ENCODE measurements around the gene IL5RA.
A peak's percentile ranks its signal among the peaks of the same experiment; 100 is the strongest.

The IL5RA gene

GRCh38 chr3:3110299-3110630 is at the start of gene IL5RA:
IL5RA (minus strand) TSS chr3:3110374; CDS start chr3:3104984, 5,390 bp downstream.
- DNase-seq (ENCODE audit: low read depth): no peak

- no peak for DNase-seq (ENCODE audit: low read depth)
These were observed 47.3 kb upstream of the IL5RA start for GRCh38 chr3:3157484-3157883.

GRCh38 chr3:3154879-3155610 is 44.9 kb upstream of the IL5RA start:
- no peak for DNase-seq (ENCODE audit: low read depth)

GRCh38 chr3:3151513-3151912 is 41.3 kb upstream of the IL5RA start:
- no peak for DNase-seq (ENCODE audit: low read depth)

GRCh38 chr3:3149560-3149959 is 39.4 kb upstream of the IL5RA start:
- no peak for DNase-seq (ENCODE audit: low read depth)

- no peak for DNase-seq (ENCODE audit: low read depth)
These were observed 35.7 kb upstream of the IL5RA start for GRCh38 chr3:3145831-3146230.

GRCh38 chr3:3141939-3142338 is 31.8 kb upstream of the IL5RA start:
- no peak for DNase-seq (ENCODE audit: low read depth)

GRCh38 chr3:3137526-3137925 is 27.4 kb upstream of the IL5RA start:
- DNase-seq (ENCODE audit: low read depth): no peak

- no peak for DNase-seq (ENCODE audit: low read depth)
These were observed 24.7 kb upstream of the IL5RA start for GRCh38 chr3:3134750-3135448.

GRCh38 chr3:3133500-3133899 is 23.3 kb upstream of the IL5RA start:
- DNase-seq (ENCODE audit: low read depth): no peak

GRCh38 chr3:3129579-3129978 is 19.4 kb upstream of the IL5RA start:
- DNase-seq (ENCODE audit: low read depth): no peak

- DNase-seq (ENCODE audit: low read depth): no peak
These were observed 17.3 kb upstream of the IL5RA start for GRCh38 chr3:3127432-3128010.

GRCh38 chr3:3126477-3127431 is 16.6 kb upstream of the IL5RA start, which contains the start of gene TRNT1:
TRNT1 (plus strand) TSS chr3:3126940; CDS start chr3:3129041, 2,101 bp downstream.
- DNase-seq (ENCODE audit: low read depth): peak; percentile 87

- no peak for DNase-seq (ENCODE audit: low read depth)
These were observed 15.8 kb upstream of the IL5RA start for GRCh38 chr3:3125977-3126376.

GRCh38 chr3:3119393-3119851 is 9.2 kb upstream of the IL5RA start:
- DNase-seq (ENCODE audit: low read depth): no peak

- DNase-seq (ENCODE audit: low read depth): no peak
These were observed 7.5 kb upstream of the IL5RA start for GRCh38 chr3:3117651-3118050.

- DNase-seq (ENCODE audit: low read depth): no peak
These were observed 3.0 kb upstream of the IL5RA start for GRCh38 chr3:3113042-3113709.

GRCh38 chr3:3110749-3111361 is 681 bp upstream of the IL5RA start:
- no peak for DNase-seq (ENCODE audit: low read depth)

- DNase-seq (ENCODE audit: low read depth): no peak
These were observed 521 bp downstream of the IL5RA start for GRCh38 chr3:3109407-3110298.

GRCh38 chr3:3107858-3108257 is 2.3 kb downstream of the IL5RA start:
- DNase-seq (ENCODE audit: low read depth): no peak
